ENCODE results near the gene CDH4. TPM values are rescaled to one million over a fixed set of nuclear protein-coding genes. Genes with fewer than 3 reads are reported as not detected.

The CDH4 gene
- total RNA-seq, 1 experiment from 2014 or later, result 25.0 TPM

DNA sequence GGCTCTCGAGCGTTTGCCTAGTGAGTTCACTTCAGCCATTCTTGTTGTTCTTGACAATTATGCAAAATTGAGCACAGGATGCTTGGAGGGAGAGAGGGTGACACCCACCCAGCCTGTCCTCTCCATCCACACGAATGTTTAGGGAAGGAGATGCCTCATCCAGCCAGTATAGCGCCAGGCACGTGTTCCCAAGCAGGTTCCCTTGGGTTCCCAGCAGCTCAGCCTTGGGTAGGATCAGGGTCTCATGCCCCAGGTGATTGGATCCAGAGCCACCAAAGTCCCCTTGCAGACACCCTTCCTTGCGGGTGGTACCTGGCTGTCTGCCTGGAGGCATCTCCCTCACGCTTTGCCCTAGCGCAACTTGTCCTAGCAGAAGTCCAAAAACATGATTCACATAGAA is 394.9 kb downstream of the CDH4 start:
- Mint-ChIP-seq H3K27me3 (ENCODE audit: insufficient read depth, unreplicated experiment) (no peaks in the 10 kb centered on the region), H3K36me3 (ENCODE audit: insufficient read depth, unreplicated experiment) (no peaks in the 10 kb centered on the region), H3K4me1 (ENCODE audit: insufficient read depth, unreplicated experiment) (no peaks in the 10 kb centered on the region), H3K27ac (ENCODE audit: low read depth, unreplicated experiment) (no peak overlapping the region), H3K4me3 (ENCODE audit: unreplicated experiment) (no peak overlapping the region), H3K9me3 (ENCODE audit: unreplicated experiment) (no peaks in the 10 kb centered on the region)
- ChIA-PET CTCF (no interaction called here), POLR2A (no interaction called here)
- BruUV-seq (replicated peaks), result no TSS peak
- TF ChIP-seq, protein P1, sequence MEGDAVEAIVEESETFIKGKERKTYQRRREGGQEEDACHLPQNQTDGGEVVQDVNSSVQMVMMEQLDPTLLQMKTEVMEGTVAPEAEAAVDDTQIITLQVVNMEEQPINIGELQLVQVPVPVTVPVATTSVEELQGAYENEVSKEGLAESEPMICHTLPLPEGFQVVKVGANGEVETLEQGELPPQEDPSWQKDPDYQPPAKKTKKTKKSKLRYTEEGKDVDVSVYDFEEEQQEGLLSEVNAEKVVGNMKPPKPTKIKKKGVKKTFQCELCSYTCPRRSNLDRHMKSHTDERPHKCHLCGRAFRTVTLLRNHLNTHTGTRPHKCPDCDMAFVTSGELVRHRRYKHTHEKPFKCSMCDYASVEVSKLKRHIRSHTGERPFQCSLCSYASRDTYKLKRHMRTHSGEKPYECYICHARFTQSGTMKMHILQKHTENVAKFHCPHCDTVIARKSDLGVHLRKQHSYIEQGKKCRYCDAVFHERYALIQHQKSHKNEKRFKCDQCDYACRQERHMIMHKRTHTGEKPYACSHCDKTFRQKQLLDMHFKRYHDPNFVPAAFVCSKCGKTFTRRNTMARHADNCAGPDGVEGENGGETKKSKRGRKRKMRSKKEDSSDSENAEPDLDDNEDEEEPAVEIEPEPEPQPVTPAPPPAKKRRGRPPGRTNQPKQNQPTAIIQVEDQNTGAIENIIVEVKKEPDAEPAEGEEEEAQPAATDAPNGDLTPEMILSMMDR (IDR thresholded peaks at IDR 0.05; ENCODE audit: unreplicated experiment), result no peak
- intact Hi-C loops (cut with micrococcal nuclease), result no loop called here
- DNase-seq (ENCODE audit: unreplicated experiment), result no peak

DNA sequence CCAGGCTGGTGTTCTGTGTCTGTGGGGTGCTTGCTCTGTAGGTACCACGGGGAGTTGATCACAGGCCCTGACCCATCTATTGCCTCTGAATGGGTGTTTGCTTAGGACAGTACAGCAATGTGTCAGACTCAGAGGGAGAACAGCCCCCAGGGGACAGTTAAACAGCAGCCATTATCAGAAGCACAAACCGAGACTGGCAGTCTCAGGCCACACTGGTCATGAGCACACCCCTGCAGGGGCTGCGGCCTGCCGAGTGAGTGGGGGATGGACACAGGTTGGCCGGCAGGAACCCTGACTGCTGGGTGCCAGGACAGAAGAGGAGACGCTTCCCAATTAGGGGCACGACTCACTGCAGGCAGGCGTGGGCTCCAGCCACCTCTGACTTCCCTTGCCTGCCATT is 395.6 kb downstream of the CDH4 start:
- intact Hi-C loops (cut with micrococcal nuclease), result no loop called here
- TF ChIP-seq, protein P1 (IDR thresholded peaks at IDR 0.05; ENCODE audit: unreplicated experiment), result no peak
- no TSS peak for BruUV-seq (replicated peaks)
- Mint-ChIP-seq H3K36me3 (ENCODE audit: insufficient read depth, unreplicated experiment) (no peaks in the 10 kb centered on the region), H3K4me3 (ENCODE audit: unreplicated experiment) (no peak overlapping the region), H3K9me3 (ENCODE audit: unreplicated experiment) (no peaks in the 10 kb centered on the region), H3K27me3 (ENCODE audit: insufficient read depth, unreplicated experiment) (no peaks in the 10 kb centered on the region), H3K27ac (ENCODE audit: low read depth, unreplicated experiment) (no peak overlapping the region), H3K4me1 (ENCODE audit: insufficient read depth, unreplicated experiment) (no peaks in the 10 kb centered on the region)
- CTCF ChIA-PET, result no interaction called here
- POLR2A ChIA-PET, result interaction anchor here (0.6 kb wide), 1 partner anchor 456 kb away, joined by 3 read pairs; no protein-coding TSS in a partner anchor
- DNase-seq (ENCODE audit: unreplicated experiment), result no peak

DNA sequence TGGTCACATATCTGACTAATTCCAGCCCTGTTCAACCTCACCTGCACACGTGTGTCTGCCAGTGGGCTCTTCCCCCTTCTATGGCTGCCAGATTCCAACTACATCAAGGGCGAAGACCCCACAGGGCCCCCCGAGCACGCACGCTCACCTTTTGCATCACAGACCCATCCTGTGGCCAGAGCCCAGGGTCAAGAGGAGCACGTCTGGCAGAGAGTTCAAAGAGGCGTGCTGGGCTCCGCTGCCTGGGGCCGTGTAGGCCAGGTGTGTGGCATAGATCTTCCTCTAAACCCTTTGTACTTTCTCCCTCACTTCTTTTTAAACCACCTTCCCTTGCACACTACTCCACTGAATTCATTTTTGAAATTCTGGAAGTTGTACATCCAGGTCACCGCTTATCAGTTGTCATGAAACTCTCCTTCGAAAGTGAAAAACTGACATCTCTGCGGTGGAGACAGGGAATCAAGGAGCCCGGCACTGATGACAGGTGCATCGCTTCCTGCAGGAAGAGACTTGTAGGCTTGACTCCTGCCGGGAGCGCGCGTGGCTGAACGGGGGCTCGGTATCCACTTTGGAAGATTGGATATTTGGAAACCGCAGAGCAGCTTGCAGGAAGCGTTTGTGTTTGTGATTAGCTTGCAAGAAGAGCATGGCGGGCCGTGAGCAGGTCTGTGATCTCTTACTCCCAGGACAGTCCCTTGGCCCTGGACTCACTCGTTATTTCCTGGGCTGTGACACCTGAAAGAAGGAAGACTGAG is 397.2 kb downstream of the CDH4 start:
- CTCF ChIA-PET, result no interaction called here
- POLR2A ChIA-PET, result no interaction called here
- no peaks in the 10 kb centered on the region for H3K9me3 Mint-ChIP-seq (ENCODE audit: unreplicated experiment)
- no peaks in the 10 kb centered on the region for H3K4me1 Mint-ChIP-seq (ENCODE audit: insufficient read depth, unreplicated experiment)
- H3K4me3 Mint-ChIP-seq (ENCODE audit: unreplicated experiment), result no peak overlapping the region
- no peaks in the 10 kb centered on the region for H3K36me3 Mint-ChIP-seq (ENCODE audit: insufficient read depth, unreplicated experiment)
- no peak for DNase-seq (ENCODE audit: unreplicated experiment)
- intact Hi-C loops (cut with micrococcal nuclease), result no loop called here
- TF ChIP-seq, protein P1 (IDR thresholded peaks at IDR 0.05; ENCODE audit: unreplicated experiment), result no peak
- no peaks in the 10 kb centered on the region for H3K27me3 Mint-ChIP-seq (ENCODE audit: insufficient read depth, unreplicated experiment)
- no peak overlapping the region for H3K27ac Mint-ChIP-seq (ENCODE audit: low read depth, unreplicated experiment)
- BruUV-seq (replicated peaks), result no TSS peak

DNA sequence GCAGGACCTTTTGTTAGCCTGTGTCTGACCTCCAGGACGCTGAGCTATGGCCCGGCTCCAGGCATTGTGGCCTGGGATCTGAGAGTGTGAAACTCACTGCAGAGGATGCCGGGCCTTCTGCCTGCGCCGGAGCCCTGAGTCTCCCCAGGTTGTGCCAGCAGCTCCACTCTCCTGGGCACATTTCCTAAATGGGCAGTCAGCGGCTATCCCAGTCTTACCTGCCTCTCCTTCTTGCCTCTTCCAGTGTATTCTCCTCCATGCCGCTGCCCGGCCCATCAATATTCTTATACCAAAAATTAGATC is 397.8 kb downstream of the CDH4 start:
- ChIA-PET POLR2A (no interaction called here), CTCF (interaction anchor here (0.6 kb wide), 1 partner anchor 532 kb away, joined by 3 read pairs; no protein-coding TSS in a partner anchor)
- no peaks in the 10 kb centered on the region for H3K9me3 Mint-ChIP-seq (ENCODE audit: unreplicated experiment)
- H3K36me3 Mint-ChIP-seq (ENCODE audit: insufficient read depth, unreplicated experiment), result no peaks in the 10 kb centered on the region
- H3K4me3 Mint-ChIP-seq (ENCODE audit: unreplicated experiment), result no peak overlapping the region
- H3K27me3 Mint-ChIP-seq (ENCODE audit: insufficient read depth, unreplicated experiment), result no peaks in the 10 kb centered on the region
- intact Hi-C loops (cut with micrococcal nuclease), result no loop called here
- no peaks in the 10 kb centered on the region for H3K4me1 Mint-ChIP-seq (ENCODE audit: insufficient read depth, unreplicated experiment)
- BruUV-seq (replicated peaks), result no TSS peak
- no peak for DNase-seq (ENCODE audit: unreplicated experiment)
- no peak overlapping the region for H3K27ac Mint-ChIP-seq (ENCODE audit: low read depth, unreplicated experiment)
- TF ChIP-seq, protein P1 (IDR thresholded peaks at IDR 0.05; ENCODE audit: unreplicated experiment), result no peak

All from MCF 10A (cell line).